ENCODE measurements around the gene RHEBL1. TPM values are rescaled to one million over a fixed set of nuclear protein-coding genes. Genes with fewer than 3 reads are reported as not detected.

The RHEBL1 gene
- total RNA-seq, 1 experiment from 2014 or later, result 9.0 TPM

DNA sequence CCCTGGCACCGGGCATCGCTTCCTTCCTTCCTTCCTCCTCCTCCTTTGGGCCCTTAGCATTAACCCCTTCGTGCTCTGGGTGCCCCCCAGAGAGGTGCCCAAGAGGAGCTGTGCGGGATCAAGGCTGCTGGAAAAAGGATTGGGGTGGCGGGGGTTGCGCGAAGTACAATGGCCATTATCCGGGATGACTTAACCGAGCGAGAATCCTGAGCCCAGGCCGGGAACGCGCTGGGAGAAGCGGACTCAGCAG is 22.0 kb upstream of the RHEBL1 start:
- TF ChIP-seq, protein P1, sequence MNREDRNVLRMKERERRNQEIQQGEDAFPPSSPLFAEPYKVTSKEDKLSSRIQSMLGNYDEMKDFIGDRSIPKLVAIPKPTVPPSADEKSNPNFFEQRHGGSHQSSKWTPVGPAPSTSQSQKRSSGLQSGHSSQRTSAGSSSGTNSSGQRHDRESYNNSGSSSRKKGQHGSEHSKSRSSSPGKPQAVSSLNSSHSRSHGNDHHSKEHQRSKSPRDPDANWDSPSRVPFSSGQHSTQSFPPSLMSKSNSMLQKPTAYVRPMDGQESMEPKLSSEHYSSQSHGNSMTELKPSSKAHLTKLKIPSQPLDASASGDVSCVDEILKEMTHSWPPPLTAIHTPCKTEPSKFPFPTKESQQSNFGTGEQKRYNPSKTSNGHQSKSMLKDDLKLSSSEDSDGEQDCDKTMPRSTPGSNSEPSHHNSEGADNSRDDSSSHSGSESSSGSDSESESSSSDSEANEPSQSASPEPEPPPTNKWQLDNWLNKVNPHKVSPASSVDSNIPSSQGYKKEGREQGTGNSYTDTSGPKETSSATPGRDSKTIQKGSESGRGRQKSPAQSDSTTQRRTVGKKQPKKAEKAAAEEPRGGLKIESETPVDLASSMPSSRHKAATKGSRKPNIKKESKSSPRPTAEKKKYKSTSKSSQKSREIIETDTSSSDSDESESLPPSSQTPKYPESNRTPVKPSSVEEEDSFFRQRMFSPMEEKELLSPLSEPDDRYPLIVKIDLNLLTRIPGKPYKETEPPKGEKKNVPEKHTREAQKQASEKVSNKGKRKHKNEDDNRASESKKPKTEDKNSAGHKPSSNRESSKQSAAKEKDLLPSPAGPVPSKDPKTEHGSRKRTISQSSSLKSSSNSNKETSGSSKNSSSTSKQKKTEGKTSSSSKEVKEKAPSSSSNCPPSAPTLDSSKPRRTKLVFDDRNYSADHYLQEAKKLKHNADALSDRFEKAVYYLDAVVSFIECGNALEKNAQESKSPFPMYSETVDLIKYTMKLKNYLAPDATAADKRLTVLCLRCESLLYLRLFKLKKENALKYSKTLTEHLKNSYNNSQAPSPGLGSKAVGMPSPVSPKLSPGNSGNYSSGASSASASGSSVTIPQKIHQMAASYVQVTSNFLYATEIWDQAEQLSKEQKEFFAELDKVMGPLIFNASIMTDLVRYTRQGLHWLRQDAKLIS (CRISPR knock-in tag; IDR thresholded peaks at IDR 0.05; ENCODE audit: borderline replicate concordance), result no peak
- TF ChIP-seq, protein P2, sequence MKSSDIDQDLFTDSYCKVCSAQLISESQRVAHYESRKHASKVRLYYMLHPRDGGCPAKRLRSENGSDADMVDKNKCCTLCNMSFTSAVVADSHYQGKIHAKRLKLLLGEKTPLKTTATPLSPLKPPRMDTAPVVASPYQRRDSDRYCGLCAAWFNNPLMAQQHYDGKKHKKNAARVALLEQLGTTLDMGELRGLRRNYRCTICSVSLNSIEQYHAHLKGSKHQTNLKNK (CRISPR knock-in tag; IDR thresholded peaks at IDR 0.05), result no peak
- TF ChIP-seq ZNF138 (CRISPR knock-in tag; conservative IDR thresholded peaks at IDR 0.05), result no peak
- TF ChIP-seq SP1 (CRISPR knock-in tag; conservative IDR thresholded peaks at IDR 0.05), result no peak
- TF ChIP-seq MYBL2 (CRISPR knock-in tag; IDR thresholded peaks at IDR 0.05), result no peak
- TF ChIP-seq GRHL2 (CRISPR knock-in tag; IDR thresholded peaks at IDR 0.05; ENCODE audit: insufficient replicate concordance, severe bottlenecking), result no peak
- TF ChIP-seq, protein P3, sequence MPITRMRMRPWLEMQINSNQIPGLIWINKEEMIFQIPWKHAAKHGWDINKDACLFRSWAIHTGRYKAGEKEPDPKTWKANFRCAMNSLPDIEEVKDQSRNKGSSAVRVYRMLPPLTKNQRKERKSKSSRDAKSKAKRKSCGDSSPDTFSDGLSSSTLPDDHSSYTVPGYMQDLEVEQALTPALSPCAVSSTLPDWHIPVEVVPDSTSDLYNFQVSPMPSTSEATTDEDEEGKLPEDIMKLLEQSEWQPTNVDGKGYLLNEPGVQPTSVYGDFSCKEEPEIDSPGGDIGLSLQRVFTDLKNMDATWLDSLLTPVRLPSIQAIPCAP (CRISPR knock-in tag; IDR thresholded peaks at IDR 0.05), result no peak
- TF ChIP-seq, protein P4, sequence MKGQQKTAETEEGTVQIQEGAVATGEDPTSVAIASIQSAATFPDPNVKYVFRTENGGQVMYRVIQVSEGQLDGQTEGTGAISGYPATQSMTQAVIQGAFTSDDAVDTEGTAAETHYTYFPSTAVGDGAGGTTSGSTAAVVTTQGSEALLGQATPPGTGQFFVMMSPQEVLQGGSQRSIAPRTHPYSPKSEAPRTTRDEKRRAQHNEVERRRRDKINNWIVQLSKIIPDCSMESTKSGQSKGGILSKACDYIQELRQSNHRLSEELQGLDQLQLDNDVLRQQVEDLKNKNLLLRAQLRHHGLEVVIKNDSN (CRISPR knock-in tag; IDR thresholded peaks at IDR 0.05), result no peak
- TF ChIP-seq, protein P5, sequence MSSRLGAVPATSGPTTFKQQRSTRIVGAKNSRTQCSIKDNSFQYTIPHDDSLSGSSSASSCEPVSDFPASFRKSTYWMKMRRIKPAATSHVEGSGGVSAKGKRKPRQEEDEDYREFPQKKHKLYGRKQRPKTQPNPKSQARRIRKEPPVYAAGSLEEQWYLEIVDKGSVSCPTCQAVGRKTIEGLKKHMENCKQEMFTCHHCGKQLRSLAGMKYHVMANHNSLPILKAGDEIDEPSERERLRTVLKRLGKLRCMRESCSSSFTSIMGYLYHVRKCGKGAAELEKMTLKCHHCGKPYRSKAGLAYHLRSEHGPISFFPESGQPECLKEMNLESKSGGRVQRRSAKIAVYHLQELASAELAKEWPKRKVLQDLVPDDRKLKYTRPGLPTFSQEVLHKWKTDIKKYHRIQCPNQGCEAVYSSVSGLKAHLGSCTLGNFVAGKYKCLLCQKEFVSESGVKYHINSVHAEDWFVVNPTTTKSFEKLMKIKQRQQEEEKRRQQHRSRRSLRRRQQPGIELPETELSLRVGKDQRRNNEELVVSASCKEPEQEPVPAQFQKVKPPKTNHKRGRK (CRISPR knock-in tag; IDR thresholded peaks at IDR 0.05; ENCODE audit: borderline replicate concordance), result no peak
- no peak for TF ChIP-seq TCF7 (CRISPR knock-in tag; IDR thresholded peaks at IDR 0.05; ENCODE audit: low read depth)
- TF ChIP-seq GTF2I (CRISPR knock-in tag; conservative IDR thresholded peaks at IDR 0.05), result no peak
- TF ChIP-seq TP53 (CRISPR knock-in tag; IDR thresholded peaks at IDR 0.05), result no peak
- TF ChIP-seq ZNF396 (CRISPR knock-in tag; IDR thresholded peaks at IDR 0.05; ENCODE audit: borderline replicate concordance), result no peak
- TF ChIP-seq ZNF317 (CRISPR knock-in tag; IDR thresholded peaks at IDR 0.05; ENCODE audit: borderline replicate concordance, low read depth), result no peak
- TF ChIP-seq OVOL2 (CRISPR knock-in tag; IDR thresholded peaks at IDR 0.05; ENCODE audit: borderline replicate concordance), result no peak
- no peak for TF ChIP-seq FOXJ3 (CRISPR knock-in tag; IDR thresholded peaks at IDR 0.05; ENCODE audit: borderline replicate concordance)
- no peak for TF ChIP-seq PRRX2 (CRISPR knock-in tag; IDR thresholded peaks at IDR 0.05)
- TF ChIP-seq, protein P6, sequence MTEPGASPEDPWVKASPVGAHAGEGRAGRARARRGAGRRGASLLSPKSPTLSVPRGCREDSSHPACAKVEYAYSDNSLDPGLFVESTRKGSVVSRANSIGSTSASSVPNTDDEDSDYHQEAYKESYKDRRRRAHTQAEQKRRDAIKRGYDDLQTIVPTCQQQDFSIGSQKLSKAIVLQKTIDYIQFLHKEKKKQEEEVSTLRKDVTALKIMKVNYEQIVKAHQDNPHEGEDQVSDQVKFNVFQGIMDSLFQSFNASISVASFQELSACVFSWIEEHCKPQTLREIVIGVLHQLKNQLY (CRISPR knock-in tag; IDR thresholded peaks at IDR 0.05), result no peak
- TF ChIP-seq NFATC4 (CRISPR knock-in tag; IDR thresholded peaks at IDR 0.05), result no peak
- TF ChIP-seq EMX1 (CRISPR knock-in tag; IDR thresholded peaks at IDR 0.05), result no peak
- CTCF ChIA-PET, result interaction anchor here (0.7 to 4.6 kb wide), 29 partner anchors 11 to 266 kb away, joined by 3 to 64 read pairs (median 4); partner anchors contain the start of genes LMBR1L, PRPH, RHEBL1 and TUBA1B
- POLR2A ChIA-PET, result interaction anchor here (1.0 to 1.4 kb wide), 2 partner anchors 22 to 29 kb away, joined by 3 to 6 read pairs; partner anchors contain the start of gene RHEBL1
- no peak for ATAC-seq
- peaks cover 55% of the 10 kb centered on the region for H3K4me1 Mint-ChIP-seq
- H3K36me3 Mint-ChIP-seq, result no peaks in the 10 kb centered on the region
- peaks cover 91% of the 10 kb centered on the region for H3K27me3 Mint-ChIP-seq (ENCODE audit: low read depth)
- peak overlapping the region; percentile 56 for H3K4me3 Mint-ChIP-seq
- H3K27ac Mint-ChIP-seq, result no peak overlapping the region
- H3K9me3 Mint-ChIP-seq, result no peaks in the 10 kb centered on the region
- DNase-seq (ENCODE audit: low spot score), result no peak
